Sigmoid colon (tissue), 7 donors: ENCODE data around the gene ARL5C. TPM values are rescaled to one million over a fixed set of nuclear protein-coding genes. Genes with fewer than 3 reads are reported as not detected.
"Not testable (repeated sequence)": the region's sequence is repeated elsewhere in the genome, so short reads cannot be mapped to it uniquely, and the experiment has no call there.

Experiments used
- DNase-seq: peaks from one replicate; pipeline ENCODE4 v3.0.0-alpha.2; 2019
- H3K27ac ChIP-seq, 4 donors: fragments of 200-600 bp; sonication (generic); one replicate each; pipeline ENCODE4 v1.5.1; 2016 to 2019; ENCODE audit warnings: mild to moderate bottlenecking in 1 of 4
- H3K27me3 ChIP-seq, 3 donors: fragments of 200-600 bp; sonication (generic); one replicate each; pipeline ENCODE4 v1.5.1; 2019; ENCODE audit warnings: mild to moderate bottlenecking in 1 of 3
- H3K36me3 ChIP-seq, 4 donors: fragments of 200-600 bp; sonication (generic); one replicate each; pipeline ENCODE4 v1.5.1; 2016 to 2019
- H3K4me1 ChIP-seq, 4 donors: fragments of 200-600 bp; sonication (generic); one replicate each; pipeline ENCODE4 v1.5.1; 2017 to 2019
- H3K4me3 ChIP-seq, 4 donors: fragments of 200-600 bp; sonication (generic); one replicate each; pipeline ENCODE4 v1.5.1; 2017 to 2019; ENCODE audit warnings: mild to moderate bottlenecking in 2 of 4, moderate library complexity in 1 of 4
- H3K9me3 ChIP-seq, 4 donors: fragments of 200-600 bp in 3 of 4; sonication (generic) in 3 of 4; one replicate each; pipeline versions ENCODE4 v1.5.1 to v1.6.1; 2013 to 2019
- EP300 ChIP-seq, 4 donors: sonication (generic); formaldehyde crosslinking; IDR thresholded peaks; one replicate each; pipeline ENCODE4 v1.6.1; 2017; ENCODE audit warnings: antibody characterized with exemption in 4 of 4
- POLR2A ChIP-seq, 2 donors: fragments of 450-650 bp; IDR thresholded peaks; one replicate each; pipeline ENCODE4 v1.6.1; 2016; ENCODE audit warnings: antibody characterized with exemption in 2 of 2, mild to moderate bottlenecking in 2 of 2, moderate library complexity in 2 of 2
- POLR2AphosphoS5 ChIP-seq, 4 donors: sonication (generic); formaldehyde crosslinking; IDR thresholded peaks; one replicate each; pipeline ENCODE4 v1.6.1; 2017; ENCODE audit warnings: antibody characterized with exemption in 4 of 4
- WGBS, 2 donors: extraction: QIAGEN DNeasy Blood & Tissue Kit; methylation state at CpG; one replicate each; pipeline ENCODE4 v1.1.7; 2013; 5-methylcytosine and 5-hydroxymethylcytosine counted together
- intact Hi-C: fragments of 100-400 bp; cut with DNase I; formaldehyde crosslinking; loops from one replicate; pipeline ENCODE4 v1.15.1; 2023
- polyA plus RNA-seq, 3 donors: library from polyadenylated mRNA; stranded (reverse); fragments of 200-250 nt; gene quantifications; one replicate each; pipeline ENCODE4 v1.2.3, GENCODE V29; 2013
- total RNA-seq, 4 donors: library from RNA; depleted of rRNA; stranded (reverse); fragments of >200 nt; gene quantifications; one replicate each; pipeline ENCODE4 v1.1.0, GENCODE V29; 2016
- TF ChIP-seq, protein P1 (sequence below), 4 experiments: fragments of 450-650 bp in 3 of 4; fragments of 200-600 bp in 1 of 4; IDR thresholded peaks; one replicate each; pipeline ENCODE4 v1.5.1; 2016 to 2019; ENCODE audit warnings: antibody characterized with exemption in 4 of 4, mild to moderate bottlenecking in 3 of 4, moderate library complexity in 2 of 4
- donor health status: healthy with polysubstance abuse.
- donor health status: Bipolar disorder and iron deficiency.
- donor health status: healthy.

Gene ARL5C
- total and polyA plus RNA-seq, 7 donors = 0.28 TPM; not detected in 6

DNA sequence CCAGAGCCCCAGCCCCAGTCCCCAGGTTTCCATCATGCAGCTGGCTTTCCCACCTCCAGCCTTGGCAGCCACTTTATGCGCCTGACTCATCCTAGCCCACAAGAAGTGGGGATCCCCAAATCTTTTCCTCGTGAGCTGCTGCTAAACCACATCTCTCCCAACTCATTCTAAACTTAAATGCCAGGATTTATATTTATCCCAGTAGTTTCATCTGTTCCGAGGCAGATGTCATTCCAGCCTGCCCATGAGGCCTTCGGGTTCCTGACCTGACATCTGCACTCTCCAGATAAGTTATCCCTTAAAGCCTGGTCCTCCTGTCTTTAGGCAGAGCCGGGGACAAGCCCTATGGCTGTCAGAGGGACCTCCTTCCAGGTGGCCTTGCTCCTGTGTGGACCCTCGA is 31.1 kb downstream of the ARL5C start:
- Histone ChIP-seq H3K4me1 (no peaks in the 10 kb centered on the region), H3K27ac (no peak overlapping the region), H3K4me3 (no peak overlapping the region), H3K36me3 (no peaks in the 10 kb centered on the region), H3K9me3 (no peaks in the 10 kb centered on the region), H3K27me3 (no peaks in the 10 kb centered on the region)
- WGBS, 2 donors = 76 to 85% methylated on average over 6 of the region's 6 CpGs
- no peak for DNase-seq
- no peak for TF ChIP-seq POLR2A (IDR thresholded peaks at IDR 0.05)
- TF ChIP-seq, protein P1, sequence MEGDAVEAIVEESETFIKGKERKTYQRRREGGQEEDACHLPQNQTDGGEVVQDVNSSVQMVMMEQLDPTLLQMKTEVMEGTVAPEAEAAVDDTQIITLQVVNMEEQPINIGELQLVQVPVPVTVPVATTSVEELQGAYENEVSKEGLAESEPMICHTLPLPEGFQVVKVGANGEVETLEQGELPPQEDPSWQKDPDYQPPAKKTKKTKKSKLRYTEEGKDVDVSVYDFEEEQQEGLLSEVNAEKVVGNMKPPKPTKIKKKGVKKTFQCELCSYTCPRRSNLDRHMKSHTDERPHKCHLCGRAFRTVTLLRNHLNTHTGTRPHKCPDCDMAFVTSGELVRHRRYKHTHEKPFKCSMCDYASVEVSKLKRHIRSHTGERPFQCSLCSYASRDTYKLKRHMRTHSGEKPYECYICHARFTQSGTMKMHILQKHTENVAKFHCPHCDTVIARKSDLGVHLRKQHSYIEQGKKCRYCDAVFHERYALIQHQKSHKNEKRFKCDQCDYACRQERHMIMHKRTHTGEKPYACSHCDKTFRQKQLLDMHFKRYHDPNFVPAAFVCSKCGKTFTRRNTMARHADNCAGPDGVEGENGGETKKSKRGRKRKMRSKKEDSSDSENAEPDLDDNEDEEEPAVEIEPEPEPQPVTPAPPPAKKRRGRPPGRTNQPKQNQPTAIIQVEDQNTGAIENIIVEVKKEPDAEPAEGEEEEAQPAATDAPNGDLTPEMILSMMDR (IDR thresholded peaks at IDR 0.05) = no peak
- no peak for TF ChIP-seq POLR2AphosphoS5 (IDR thresholded peaks at IDR 0.05)
- TF ChIP-seq EP300 (IDR thresholded peaks at IDR 0.05) = no peak
- intact Hi-C loops = no loop called here

DNA sequence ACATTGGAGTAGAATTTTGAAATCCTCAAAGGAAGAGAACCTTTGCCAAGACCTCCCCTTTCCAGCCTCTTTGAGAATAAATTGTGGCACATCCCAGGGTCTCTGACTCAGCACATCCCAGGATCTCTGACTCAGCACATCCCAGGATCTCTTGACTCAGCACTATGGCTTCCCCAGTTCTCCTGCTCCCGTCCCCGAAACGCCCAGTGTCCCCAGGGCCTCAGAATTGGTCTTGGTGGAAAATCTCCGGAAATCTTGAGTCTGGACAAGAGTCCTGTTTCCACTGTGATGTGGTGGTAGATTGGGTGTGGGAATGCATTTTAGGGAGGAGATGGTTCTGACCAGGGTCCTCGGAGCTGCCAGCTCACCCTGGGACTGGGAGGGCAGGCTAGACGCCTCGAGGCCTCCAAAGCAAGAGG is 33.8 kb downstream of the ARL5C start:
- H3K27me3 ChIP-seq = no peaks in the 10 kb centered on the region
- peak; percentile 78 for DNase-seq
- intact Hi-C loops = no loop called here

DNA sequence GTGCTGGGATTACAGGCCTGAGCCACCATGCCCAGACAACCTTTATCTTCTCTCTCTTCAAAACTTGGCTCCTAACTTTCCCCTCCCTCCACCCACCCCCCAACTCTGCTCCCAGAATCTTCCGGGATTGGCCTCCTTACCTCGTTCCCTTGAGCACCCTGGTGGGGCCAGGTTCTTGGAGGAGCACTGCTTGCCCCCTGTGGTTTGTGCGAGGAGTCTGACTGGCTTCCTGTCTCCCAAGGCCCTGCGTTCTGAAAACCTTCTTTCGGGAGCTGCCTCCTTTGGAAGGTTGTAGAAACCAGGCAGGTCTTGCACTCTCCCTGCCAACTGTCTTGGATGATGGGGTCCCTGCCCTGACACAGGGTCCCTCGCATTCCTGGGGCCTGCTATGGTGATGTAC is 34.3 kb downstream of the ARL5C start:
- WGBS, 2 donors = 71 to 75% methylated on average over 6 of the region's 6 CpGs
- Histone ChIP-seq H3K36me3 (no peaks in the 10 kb centered on the region), H3K27me3 (no peaks in the 10 kb centered on the region), H3K4me1 (no peaks in the 10 kb centered on the region), H3K4me3 (no peak overlapping the region), H3K27ac (peak overlapping the region; percentile 1 to 49 (median 26)), H3K9me3 (no peaks in the 10 kb centered on the region)
- intact Hi-C loops = no loop called here
- DNase-seq = no peak
- TF ChIP-seq POLR2AphosphoS5 (IDR thresholded peaks at IDR 0.05) (no peak), EP300 (IDR thresholded peaks at IDR 0.05) (no peak), POLR2A (IDR thresholded peaks at IDR 0.05) (no peak)
- TF ChIP-seq, protein P1 (IDR thresholded peaks at IDR 0.05) = no peak

More for the DNA sequence above, 33.8 kb downstream of the ARL5C start:
- Histone ChIP-seq H3K4me3 (no peak overlapping the region), H3K9me3 (no peaks in the 10 kb centered on the region), H3K36me3 (no peaks in the 10 kb centered on the region), H3K4me1 (no peaks in the 10 kb centered on the region), H3K27ac (peak overlapping the region in 2 of 4 donors; percentile 37 to 49)
- WGBS, 2 donors = 82 to 84% methylated on average over 7 of the region's 7 CpGs
- no peak for TF ChIP-seq POLR2A (IDR thresholded peaks at IDR 0.05)
- TF ChIP-seq, protein P1 (IDR thresholded peaks at IDR 0.05) = no peak
- TF ChIP-seq POLR2AphosphoS5 (IDR thresholded peaks at IDR 0.05) = peak in 1 of 4 donors; percentile 11
- no peak for TF ChIP-seq EP300 (IDR thresholded peaks at IDR 0.05)

DNA sequence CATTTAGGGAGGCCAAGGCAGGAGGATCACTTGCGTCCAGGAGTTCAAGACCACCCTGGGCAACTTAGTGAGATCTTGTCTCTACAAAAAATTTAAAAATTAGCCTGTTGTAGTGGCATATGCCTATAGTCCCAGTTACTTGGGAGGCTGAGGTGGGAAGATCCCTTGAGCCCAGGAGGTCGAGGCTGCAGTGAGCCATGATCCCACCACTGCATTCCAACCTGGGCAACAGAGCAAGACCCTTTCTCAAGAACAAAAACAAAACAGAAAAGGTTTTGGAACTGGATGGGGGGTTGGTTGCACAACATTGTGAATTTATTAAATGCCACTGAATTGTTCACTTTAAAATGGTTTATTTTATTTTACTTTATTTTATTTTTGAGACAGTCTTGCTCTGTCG is 35.8 kb downstream of the ARL5C start:
- intact Hi-C loops = no loop called here
- TF ChIP-seq EP300 (IDR thresholded peaks at IDR 0.05) = no peak
- TF ChIP-seq, protein P1 (IDR thresholded peaks at IDR 0.05) = no peak
- no peak for TF ChIP-seq POLR2AphosphoS5 (IDR thresholded peaks at IDR 0.05)
- TF ChIP-seq POLR2A (IDR thresholded peaks at IDR 0.05) = no peak
- no peaks in the 10 kb centered on the region for H3K9me3 ChIP-seq

DNA sequence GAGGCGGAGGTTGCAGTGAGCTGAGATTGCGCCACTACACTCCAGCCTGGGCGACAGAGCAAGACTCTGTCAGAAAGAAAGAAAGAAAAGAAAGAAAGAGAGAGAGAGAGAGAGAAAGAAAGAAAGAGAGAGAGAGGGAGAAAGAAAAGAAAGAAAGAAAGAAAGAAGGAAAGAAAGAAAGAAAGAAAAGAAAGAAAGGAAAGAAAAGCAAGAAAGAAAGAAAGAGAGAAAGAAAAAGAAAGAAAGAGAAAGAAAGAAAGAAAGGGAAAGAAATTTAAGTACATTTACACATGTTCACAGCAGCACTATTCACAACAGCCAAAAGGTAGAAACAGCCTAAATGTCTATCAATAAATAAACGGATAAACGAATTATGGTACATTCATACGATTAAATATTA is 36.4 kb downstream of the ARL5C start:
- H3K27me3 ChIP-seq, H3K36me3 ChIP-seq, H3K4me3 ChIP-seq, intact Hi-C loops, H3K27ac ChIP-seq, H3K4me1 ChIP-seq, DNase-seq, H3K9me3 ChIP-seq: not testable (repeated sequence)
- 68 to 86% methylated on average over 6 of the region's 6 CpGs for WGBS, 2 donors

More for the DNA sequence above, 35.8 kb downstream of the ARL5C start:
- no peaks in the 10 kb centered on the region for H3K36me3 ChIP-seq
- WGBS, 2 donors = 82 to 88% methylated on average over 3 of the region's 3 CpGs
- H3K27ac ChIP-seq = no peak overlapping the region
- H3K4me3 ChIP-seq = no peak overlapping the region
- no peaks in the 10 kb centered on the region for H3K27me3 ChIP-seq
- no peaks in the 10 kb centered on the region for H3K4me1 ChIP-seq
- DNase-seq = no peak
